ENCODE measurements around the gene NFRKB.

NFRKB gene

GRCh38 chr11:129895126-129896041 is at the start of gene NFRKB:
Gene NFRKB (minus strand): TSS chr11:129895578. CDS start chr11:129892849, 2,729 bp downstream.
- peak; percentile 95 for DNase-seq (ENCODE audit: low spot score)

- no peak for DNase-seq (ENCODE audit: low spot score)
Measured at GRCh38 chr11:129944696-129945095, 49.3 kb upstream of the NFRKB start.

GRCh38 chr11:129943036-129943435 is 47.7 kb upstream of the NFRKB start:
- no peak for DNase-seq (ENCODE audit: low spot score)

- no peak for DNase-seq (ENCODE audit: low spot score)
Measured at GRCh38 chr11:129939510-129939909, 44.1 kb upstream of the NFRKB start.

GRCh38 chr11:129938764-129939163 is 43.4 kb upstream of the NFRKB start:
- no peak for DNase-seq (ENCODE audit: low spot score)

GRCh38 chr11:129937592-129938238 is 42.3 kb upstream of the NFRKB start:
- no peak for DNase-seq (ENCODE audit: low spot score)

GRCh38 chr11:129935723-129936122 is 40.3 kb upstream of the NFRKB start:
- DNase-seq (ENCODE audit: low spot score) = no peak

- DNase-seq (ENCODE audit: low spot score) = no peak
Measured at GRCh38 chr11:129933891-129934290, 38.5 kb upstream of the NFRKB start.

- DNase-seq (ENCODE audit: low spot score) = no peak
Measured at GRCh38 chr11:129933262-129933661, 37.9 kb upstream of the NFRKB start.

- no peak for DNase-seq (ENCODE audit: low spot score)
Measured at GRCh38 chr11:129932381-129933067, 37.1 kb upstream of the NFRKB start.

GRCh38 chr11:129930743-129931142 is 35.4 kb upstream of the NFRKB start:
- no peak for DNase-seq (ENCODE audit: low spot score)

- DNase-seq (ENCODE audit: low spot score) = no peak
Measured at GRCh38 chr11:129930296-129930695, 34.9 kb upstream of the NFRKB start.

GRCh38 chr11:129929721-129930120 is 34.3 kb upstream of the NFRKB start:
- DNase-seq (ENCODE audit: low spot score) = no peak

- DNase-seq (ENCODE audit: low spot score) = no peak
Measured at GRCh38 chr11:129928923-129929692, 33.7 kb upstream of the NFRKB start.

- no peak for DNase-seq (ENCODE audit: low spot score)
Measured at GRCh38 chr11:129922674-129923073, 27.3 kb upstream of the NFRKB start.

GRCh38 chr11:129918361-129918760 is 23.0 kb upstream of the NFRKB start:
- DNase-seq (ENCODE audit: low spot score) = no peak

GRCh38 chr11:129917231-129917630 is 21.9 kb upstream of the NFRKB start:
- DNase-seq (ENCODE audit: low spot score) = no peak

GRCh38 chr11:129911298-129911697 is 15.9 kb upstream of the NFRKB start:
- peak; percentile 34 for DNase-seq (ENCODE audit: low spot score)

GRCh38 chr11:129910360-129910759 is 15.0 kb upstream of the NFRKB start:
- DNase-seq (ENCODE audit: low spot score) = no peak

GRCh38 chr11:129905402-129905801 is 10.0 kb upstream of the NFRKB start:
- no peak for DNase-seq (ENCODE audit: low spot score)

- no peak for DNase-seq (ENCODE audit: low spot score)
Measured at GRCh38 chr11:129896062-129896461, 684 bp upstream of the NFRKB start.

Data from hepatic stellate cell (primary cell).